SK-N-SH (cell line): ENCODE results near the gene SAP30BP. TPM values are rescaled to one million over a fixed set of nuclear protein-coding genes. Genes with fewer than 3 reads are reported as not detected.

Experiments used
- CTCF ChIA-PET: fragments of 300-600, 350-600 bp; formaldehyde crosslinking; extraction: SDS; loops from one replicate; lab custom pipeline; 2021; lab: Yijun Ruan, JAX
- POLR2A ChIA-PET: fragments of 350-600 bp; sonication (Branson Sonifier 250); formaldehyde crosslinking; extraction: SDS; loops from one replicate; lab custom pipeline; 2020; ENCODE audit warnings: antibody characterized with exemption, inconsistent platforms; lab: Yijun Ruan, JAX
- DNase-seq: peaks from one replicate; pipeline ENCODE4 v3.0.0; 2012
- H2AFZ ChIP-seq: fragments of 200-600 bp; sonication (generic); 2 replicates; pipeline ENCODE4 v1.8.1; 2016; ENCODE audit warnings: antibody characterized with exemption, mild to moderate bottlenecking, low read depth
- H3F3A ChIP-seq: fragments of 200-600 bp; sonication (generic); replicated peaks from 2 replicates; pipeline ENCODE3; 2016; ENCODE audit warnings: antibody characterized with exemption, mild to moderate bottlenecking; ENCODE audit not compliant: insufficient read depth
- H3K27ac ChIP-seq, 2 experiments: fragments of 200-500 bp in 1 of 2; fragments of 200-600 bp in 1 of 2; sonication (Bioruptor generic) in 1 of 2; sonication (generic), shearing (Covaris generic) in 1 of 2; 2 replicates each; pipeline versions ENCODE4 v1.5.1 to v1.6.1; 2014 to 2016; ENCODE audit warnings: low read depth in 2 of 2, inconsistent platforms in 1 of 2, low read length in 1 of 2, mild to moderate bottlenecking in 1 of 2, mixed read lengths in 1 of 2
- H3K27me3 ChIP-seq: fragments of 200-600 bp; sonication (generic), shearing (Covaris generic); 2 replicates; pipeline ENCODE4 v1.6.1; 2016; ENCODE audit warnings: mixed run types; ENCODE audit not compliant: insufficient read depth
- H3K36me3 ChIP-seq, 2 experiments: fragments of 200-500 bp in 1 of 2; fragments of 200-600 bp in 1 of 2; sonication (Bioruptor generic) in 1 of 2; sonication (generic) in 1 of 2; replicated peaks in 1 of 2; 2 replicates each; pipeline versions ENCODE3 to v1.5.1; 2014 to 2016; ENCODE audit warnings: low read length in 1 of 2, mild to moderate bottlenecking in 1 of 2; ENCODE audit not compliant: insufficient read depth in 2 of 2, control insufficient read depth in 1 of 2
- H3K4me1 ChIP-seq, 2 experiments: fragments of 200-500 bp in 1 of 2; fragments of 200-600 bp in 1 of 2; sonication (Bioruptor generic) in 1 of 2; sonication (generic), shearing (Covaris generic) in 1 of 2; 2 replicates each; pipeline versions ENCODE4 v1.5.1 to v1.6.1; 2014 to 2016; ENCODE audit warnings: low read depth in 1 of 2, low read length in 1 of 2, mixed run types in 1 of 2; ENCODE audit not compliant: insufficient read depth in 2 of 2, control insufficient read depth in 1 of 2
- H3K4me2 ChIP-seq: fragments of 200-600 bp; sonication (generic), shearing (Covaris generic); 2 replicates; pipeline ENCODE4 v1.6.1; 2017; ENCODE audit warnings: mixed run types
- H3K4me3 ChIP-seq, 2 experiments: fragments of 200-500 bp in 1 of 2; fragments of 200-600 bp in 1 of 2; sonication (Bioruptor generic) in 1 of 2; sonication (generic), shearing (Covaris generic) in 1 of 2; 2 replicates each; pipeline versions ENCODE4 v1.5.1 to v1.8.1; 2014 to 2016; ENCODE audit warnings: low read depth in 2 of 2, inconsistent platforms in 1 of 2, low read length in 1 of 2, mild to moderate bottlenecking in 1 of 2, mixed read lengths in 1 of 2, moderate library complexity in 1 of 2
- H3K79me2 ChIP-seq: fragments of 200-600 bp; sonication (generic); 2 replicates; pipeline ENCODE4 v1.8.1; 2017; ENCODE audit warnings: mild to moderate bottlenecking; ENCODE audit not compliant: insufficient read depth
- H3K9ac ChIP-seq: fragments of 200-600 bp; sonication (generic); 2 replicates; pipeline ENCODE4 v1.6.1; 2017; ENCODE audit warnings: mixed run types
- H3K9me2 ChIP-seq: fragments of 200-600 bp; sonication (generic); 2 replicates; pipeline ENCODE4 v1.6.1; 2017; ENCODE audit warnings: mixed run types
- H3K9me3 ChIP-seq: fragments of 200-600 bp; sonication (generic); 2 replicates; pipeline ENCODE4 v1.6.1; 2017; ENCODE audit warnings: mixed run types, mild to moderate bottlenecking, moderate library complexity
- H4K20me1 ChIP-seq: fragments of 200-600 bp; sonication (generic); 2 replicates; pipeline ENCODE4 v1.6.1; 2017; ENCODE audit warnings: mild to moderate bottlenecking, mixed run types; ENCODE audit not compliant: insufficient read depth
- ELF1 ChIP-seq: IDR thresholded peaks from 2 replicates; pipeline ENCODE4 v1.4.0; 2012
- FOSL2 ChIP-seq: IDR thresholded peaks from 2 replicates; pipeline ENCODE4 v1.4.0; 2012; ENCODE audit warnings: low read depth, mild to moderate bottlenecking, moderate library complexity, borderline replicate concordance
- FOXJ3 ChIP-seq: sonication (generic); formaldehyde crosslinking; IDR thresholded peaks from 2 replicates; pipeline ENCODE4 v1.5.1; 2020; ENCODE audit warnings: mild to moderate bottlenecking, missing genetic modification reagents
- GATA2 ChIP-seq: sonication (generic); formaldehyde crosslinking; IDR thresholded peaks from 2 replicates; pipeline ENCODE4 v1.5.0; 2020; ENCODE audit warnings: mild to moderate bottlenecking, missing genetic modification reagents
- IRF3 ChIP-seq: fragments of 150-350 bp; IDR thresholded peaks from 2 replicates; pipeline ENCODE4 v1.6.1; 2016; ENCODE audit warnings: mild to moderate bottlenecking, low read depth, low read length
- MAX ChIP-seq: IDR thresholded peaks from 2 replicates; pipeline ENCODE4 v1.4.0; 2012; ENCODE audit warnings: low read depth
- MXI1 ChIP-seq: IDR thresholded peaks from 2 replicates; pipeline ENCODE4 v1.6.1; 2012; ENCODE audit warnings: mild to moderate bottlenecking, low read depth, low read length, improper control_type of control experiment
- SIN3A ChIP-seq: IDR thresholded peaks from 2 replicates; pipeline ENCODE4 v1.6.1; 2012; ENCODE audit warnings: low read depth, mild to moderate bottlenecking, low read length, moderate library complexity, borderline replicate concordance
- TEAD4 ChIP-seq: IDR thresholded peaks from 2 replicates; pipeline ENCODE4 v1.4.0; 2012; ENCODE audit warnings: mild to moderate bottlenecking, borderline replicate concordance; ENCODE audit not compliant: insufficient read depth
- USF1 ChIP-seq: IDR thresholded peaks from 2 replicates; pipeline ENCODE4 v1.4.0; 2012; ENCODE audit warnings: low read depth, borderline replicate concordance
- USF2 ChIP-seq: fragments of 150-350 bp; IDR thresholded peaks from 2 replicates; pipeline ENCODE4 v1.6.1; 2017; ENCODE audit warnings: antibody characterized with exemption, low read length, low read depth, borderline replicate concordance
- YY1 ChIP-seq: IDR thresholded peaks from 2 replicates; pipeline ENCODE4 v1.4.0; 2012; ENCODE audit warnings: low read depth, mild to moderate bottlenecking
- ZBTB33 ChIP-seq: IDR thresholded peaks from 2 replicates; pipeline ENCODE4 v1.4.0; 2012; ENCODE audit warnings: low read depth, borderline replicate concordance
- WGBS: methylation state at CpG from one replicate; pipeline ENCODE4 v1.1.6; 2017; ENCODE audit warnings: low lambda C conversion rate; 5-methylcytosine and 5-hydroxymethylcytosine counted together
- polyA plus RNA-seq, 3 experiments: library from polyadenylated mRNA; depleted of rRNA; stranded (reverse); fragments of >200 nt; gene quantifications; 2 replicates each; pipeline ENCODE4 v1.2.3, GENCODE V29; 2012

Gene SAP30BP
- polyA plus RNA-seq, 1 of the 3 experiments (the other 2 are of a cell fraction): 158 TPM

GRCh38 chr17:75704963-75705875 is 38.1 kb downstream of the SAP30BP start:
- Histone ChIP-seq H2AFZ (no peak overlapping the region), H3K4me1 (peaks cover 7 to 25% of the 10 kb centered on the region in 2 experiments; a peak in 3 of 4 replicates), H3F3A (peaks cover 22% of the 10 kb centered on the region), H3K4me2 (no peak overlapping the region), H3K79me2 (peaks cover 5% of the 10 kb centered on the region; the same call in 1 of the 2 replicates), H3K36me3 (peaks cover 47 to 80% of the 10 kb centered on the region in 2 experiments), H3K27me3 (no peaks in the 10 kb centered on the region), H3K27ac (no peak overlapping the region), H3K9ac (no peak overlapping the region)
- POLR2A ChIA-PET: interaction anchor here (1.1 kb wide), 1 partner anchor 16 kb away, joined by 3 read pairs; no protein-coding TSS in a partner anchor
- WGBS: 89% methylated on average over 20 of the region's 27 CpGs
- TF ChIP-seq GATA2 (no peak), YY1 (no peak), FOSL2 (no peak), MXI1 (no peak), MAX (no peak), USF1 (no peak), ZBTB33 (no peak), FOXJ3 (no peak), SIN3A (no peak), TEAD4 (no peak), USF2 (no peak), IRF3 (no peak), ELF1 (no peak)
- TF ChIP-seq, all 33 proteins: peak for 0
- H3K4me3 ChIP-seq: no peak overlapping the region
- no peaks in the 10 kb centered on the region for H3K9me3 ChIP-seq
- H4K20me1 ChIP-seq: peaks cover 3% of the 10 kb centered on the region; the same call in 1 of the 2 replicates
- H3K9me2 ChIP-seq: no peaks in the 10 kb centered on the region
- CTCF ChIA-PET: interaction anchor here (0.6 to 5.2 kb wide), 10 partner anchors 9 to 72 kb away, joined by 3 to 25 read pairs (median 6); partner anchors contain the start of genes ITGB4 and SMIM5
- DNase-seq: no peak
